GM12865 (cell line): ENCODE data around the gene CNOT4.

Experiments used
- DNase-seq: peaks from one replicate; pipeline ENCODE4 v3.0.0; 2010; ENCODE audit warnings: low read depth
- H3K4me3 ChIP-seq: 2 replicates; pipeline ENCODE4 v1.5.1; 2011; ENCODE audit warnings: mild to moderate bottlenecking, low read depth, low read length, control low read depth
- CTCF ChIP-seq: IDR thresholded peaks from 2 replicates; pipeline ENCODE4 v1.5.1; 2011; ENCODE audit warnings: low read length, control low read depth, low read depth, inconsistent platforms; ENCODE audit not compliant: insufficient read depth; ENCODE audit errors: missing control alignments

Gene CNOT4

GRCh38 chr7:135509839-135510591 lies at the start of gene CNOT4:
Gene CNOT4 (minus strand): TSS chr7:135510102. CDS start chr7:135438331, 71,771 bp downstream.
- H3K4me3 ChIP-seq: peak within 1 kb of the TSS; percentile 90
- peak; percentile 98 for DNase-seq
- no peak for TF ChIP-seq CTCF

- no peak for TF ChIP-seq CTCF
- DNase-seq: no peak
- peak overlapping the region; percentile 73 for H3K4me3 ChIP-seq
These were observed 49.0 kb upstream of the CNOT4 start for GRCh38 chr7:135558881-135559280.

GRCh38 chr7:135558337-135558767 lies 48.5 kb upstream of the CNOT4 start:
- peak overlapping the region; percentile 73 for H3K4me3 ChIP-seq
- DNase-seq: peak; percentile 88
- TF ChIP-seq CTCF: peak; percentile 55

- no peak for TF ChIP-seq CTCF
- DNase-seq: peak; percentile 88
- peak within 1 kb of the TSS; percentile 73 for H3K4me3 ChIP-seq
These were observed 47.8 kb upstream of the CNOT4 start, which contains the start of gene NUP205 for GRCh38 chr7:135557455-135558336. Gene NUP205 (plus strand): TSS chr7:135557917. CDS start chr7:135557945, 28 bp downstream.

GRCh38 chr7:135553346-135553745 lies 43.4 kb upstream of the CNOT4 start:
- TF ChIP-seq CTCF: no peak
- no peak overlapping the region for H3K4me3 ChIP-seq
- no peak for DNase-seq

- H3K4me3 ChIP-seq: no peak overlapping the region
- DNase-seq: no peak
- no peak for TF ChIP-seq CTCF
These were observed 42.2 kb upstream of the CNOT4 start for GRCh38 chr7:135552148-135552547.
